K562 (cell line): ENCODE data around the gene NES.

Experiments
- CBFA2T3 ChIP-seq: fragments of 450-650 bp; IDR thresholded peaks from 2 replicates; pipeline ENCODE4 v1.6.1; 2017
- CEBPB ChIP-seq: fragments of 450-650 bp; IDR thresholded peaks from 2 replicates; pipeline ENCODE4 v1.6.1; 2016; ENCODE audit warnings: missing genetic modification characterization, missing compliant biosample characterization
- ELF1 ChIP-seq: fragments of 200-800 bp; sonication (Bioruptor generic); IDR thresholded peaks from 2 replicates; pipeline ENCODE4 v1.6.1; 2016; ENCODE audit warnings: missing genetic modification characterization, missing compliant biosample characterization
- EZH2 ChIP-seq: IDR thresholded peaks from 2 replicates; pipeline ENCODE4 v1.6.1; 2012; ENCODE audit warnings: low read depth, mild to moderate bottlenecking, inconsistent platforms, low read length, borderline replicate concordance
- FOS ChIP-seq: IDR thresholded peaks from 3 replicates; pipeline ENCODE4 v1.6.1; 2011; ENCODE audit not compliant: insufficient read length; ENCODE audit errors: extremely low read depth
- FOXJ3 ChIP-seq: sonication (generic); formaldehyde crosslinking; IDR thresholded peaks from 2 replicates; pipeline ENCODE4 v1.4.0; 2020; ENCODE audit warnings: mild to moderate bottlenecking, missing genetic modification reagents
- MAZ ChIP-seq, 2 experiments: fragments of 450-650 bp in 1 of 2; sonication (generic) in 1 of 2; formaldehyde crosslinking; IDR thresholded peaks in 1 of 2; conservative IDR thresholded peaks in 1 of 2; 2 replicates each; pipeline versions ENCODE4 v1.4.0 to v1.5.0; 2020; ENCODE audit warnings: mild to moderate bottlenecking in 1 of 2, missing genetic modification reagents in 1 of 2
- POLR2A ChIP-seq: fragments of 450-650 bp; conservative IDR thresholded peaks from 2 replicates; pipeline ENCODE4 v1.6.1; 2016
- SREBF1 ChIP-seq: fragments of 150-350 bp; IDR thresholded peaks from 2 replicates; pipeline ENCODE4 v1.6.1; 2014; ENCODE audit warnings: antibody characterized with exemption, low read depth, low read length, borderline replicate concordance
- TARDBP ChIP-seq: fragments of 450-650 bp; IDR thresholded peaks from 2 replicates; pipeline ENCODE4 v1.6.1; 2016
- TF ChIP-seq, protein P1 (sequence below), 3 experiments: IDR thresholded peaks in 2 of 3; conservative IDR thresholded peaks in 1 of 3; 2 replicates each; pipeline ENCODE4 v1.5.1; 2011 to 2012; ENCODE audit warnings: low read length in 3 of 3, mild to moderate bottlenecking in 3 of 3, control low read depth in 2 of 3, improper control_type of control experiment in 1 of 3, inconsistent platforms in 1 of 3, low read depth in 1 of 3, mixed read lengths in 1 of 3, moderate library complexity in 1 of 3; ENCODE audit not compliant: insufficient read depth in 2 of 3
- TF ChIP-seq, protein P2 (sequence below), 2 experiments: fragments of 450-650 bp in 1 of 2; sonication (generic) in 1 of 2; formaldehyde crosslinking in 1 of 2; IDR thresholded peaks in 1 of 2; conservative IDR thresholded peaks in 1 of 2; 2 replicates each; pipeline versions ENCODE4 v1.6.1 to v1.8.1; 2016 to 2023; ENCODE audit warnings: mild to moderate bottlenecking in 2 of 2, moderate library complexity in 2 of 2, inconsistent platforms in 1 of 2, missing genetic modification reagents in 1 of 2
- TF ChIP-seq, protein P3 (sequence below): fragments of 450-650 bp; formaldehyde crosslinking; IDR thresholded peaks from 2 replicates; pipeline ENCODE4 v1.4.0; 2020; ENCODE audit warnings: mild to moderate bottlenecking

DNA sequence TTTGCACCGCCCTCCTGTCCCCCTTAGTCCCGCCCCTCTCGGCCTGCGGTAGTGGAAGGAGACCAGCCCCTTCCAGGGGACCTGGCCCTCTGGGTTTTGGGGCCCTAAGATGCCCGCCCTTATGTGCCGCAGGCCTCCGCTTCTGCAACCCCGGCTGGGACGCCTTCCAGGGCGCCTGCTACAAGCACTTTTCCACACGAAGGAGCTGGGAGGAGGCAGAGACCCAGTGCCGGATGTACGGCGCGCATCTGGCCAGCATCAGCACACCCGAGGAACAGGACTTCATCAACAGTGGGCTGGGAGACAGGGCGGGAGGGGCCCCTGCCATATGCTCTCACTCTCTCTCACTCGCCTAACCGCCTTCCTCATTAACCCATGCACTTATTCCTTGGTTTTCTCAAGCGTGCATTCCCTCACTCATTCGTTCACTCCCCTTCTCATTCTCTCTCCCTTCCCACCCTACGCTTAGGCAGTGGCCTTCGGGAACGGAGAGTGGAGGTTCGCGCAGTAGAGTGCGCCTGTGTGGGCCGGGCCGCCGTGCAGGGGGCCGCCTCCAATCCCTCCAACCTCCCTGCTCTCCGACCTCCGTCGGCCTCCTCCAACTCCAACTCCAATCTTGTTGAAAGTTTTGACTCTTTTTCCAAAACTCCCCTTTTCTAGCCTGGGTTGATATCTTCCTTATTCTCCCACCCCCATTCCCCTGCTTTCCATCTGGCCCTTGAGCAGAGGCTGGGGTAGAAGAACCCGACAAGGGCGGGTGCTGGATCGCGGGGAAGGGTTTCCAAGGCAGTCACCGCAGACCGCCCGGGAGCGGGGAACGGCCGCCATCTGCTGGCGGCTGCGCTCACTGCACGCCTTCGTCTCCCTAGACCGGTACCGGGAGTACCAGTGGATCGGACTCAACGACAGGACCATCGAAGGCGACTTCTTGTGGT is 20.1 kb downstream of the NES start:
- TF ChIP-seq, protein P1, sequence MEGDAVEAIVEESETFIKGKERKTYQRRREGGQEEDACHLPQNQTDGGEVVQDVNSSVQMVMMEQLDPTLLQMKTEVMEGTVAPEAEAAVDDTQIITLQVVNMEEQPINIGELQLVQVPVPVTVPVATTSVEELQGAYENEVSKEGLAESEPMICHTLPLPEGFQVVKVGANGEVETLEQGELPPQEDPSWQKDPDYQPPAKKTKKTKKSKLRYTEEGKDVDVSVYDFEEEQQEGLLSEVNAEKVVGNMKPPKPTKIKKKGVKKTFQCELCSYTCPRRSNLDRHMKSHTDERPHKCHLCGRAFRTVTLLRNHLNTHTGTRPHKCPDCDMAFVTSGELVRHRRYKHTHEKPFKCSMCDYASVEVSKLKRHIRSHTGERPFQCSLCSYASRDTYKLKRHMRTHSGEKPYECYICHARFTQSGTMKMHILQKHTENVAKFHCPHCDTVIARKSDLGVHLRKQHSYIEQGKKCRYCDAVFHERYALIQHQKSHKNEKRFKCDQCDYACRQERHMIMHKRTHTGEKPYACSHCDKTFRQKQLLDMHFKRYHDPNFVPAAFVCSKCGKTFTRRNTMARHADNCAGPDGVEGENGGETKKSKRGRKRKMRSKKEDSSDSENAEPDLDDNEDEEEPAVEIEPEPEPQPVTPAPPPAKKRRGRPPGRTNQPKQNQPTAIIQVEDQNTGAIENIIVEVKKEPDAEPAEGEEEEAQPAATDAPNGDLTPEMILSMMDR (IDR thresholded peaks at IDR 0.05 in 2 of 3, conservative IDR thresholded peaks at IDR 0.05 in 1 of 3; ENCODE audit: insufficient read depth in 2 of 3, low read depth in 1 of 3, low read length in 3 of 3) = peak; percentile 94 to 97 (median 95)
- TF ChIP-seq, protein P2, sequence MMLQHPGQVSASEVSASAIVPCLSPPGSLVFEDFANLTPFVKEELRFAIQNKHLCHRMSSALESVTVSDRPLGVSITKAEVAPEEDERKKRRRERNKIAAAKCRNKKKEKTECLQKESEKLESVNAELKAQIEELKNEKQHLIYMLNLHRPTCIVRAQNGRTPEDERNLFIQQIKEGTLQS (IDR thresholded peaks at IDR 0.05) = no peak
- TF ChIP-seq, protein P2 (CRISPR knock-in tag; conservative IDR thresholded peaks at IDR 0.05) = no peak
- TF ChIP-seq CBFA2T3 (no peak), CEBPB (tag) (no peak), TARDBP (no peak), MAZ (CRISPR knock-in tag; conservative IDR thresholded peaks at IDR 0.05 in 1 of 2, IDR thresholded peaks at IDR 0.05 in 1 of 2) (no peak), POLR2A (no peak), SREBF1 (no peak), FOXJ3 (no peak), ELF1 (tag) (no peak), FOS (no peak), EZH2 (no peak)
- TF ChIP-seq, protein P3, sequence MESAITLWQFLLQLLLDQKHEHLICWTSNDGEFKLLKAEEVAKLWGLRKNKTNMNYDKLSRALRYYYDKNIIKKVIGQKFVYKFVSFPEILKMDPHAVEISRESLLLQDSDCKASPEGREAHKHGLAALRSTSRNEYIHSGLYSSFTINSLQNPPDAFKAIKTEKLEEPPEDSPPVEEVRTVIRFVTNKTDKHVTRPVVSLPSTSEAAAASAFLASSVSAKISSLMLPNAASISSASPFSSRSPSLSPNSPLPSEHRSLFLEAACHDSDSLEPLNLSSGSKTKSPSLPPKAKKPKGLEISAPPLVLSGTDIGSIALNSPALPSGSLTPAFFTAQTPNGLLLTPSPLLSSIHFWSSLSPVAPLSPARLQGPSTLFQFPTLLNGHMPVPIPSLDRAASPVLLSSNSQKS (CRISPR knock-in tag) = no peak
